Common myeloid progenitor, CD34-positive (primary cell): ENCODE results near the gene NPAS2.

Experiments
- CTCF ChIA-PET: fragments of 350-600 bp; sonication (Branson Sonifier 250); formaldehyde crosslinking; loops from one replicate; lab custom pipeline; 2021; ENCODE audit warnings: antibody characterized with exemption; lab: Charles Lee
- POLR2A ChIA-PET: fragments of 350-600 bp; sonication (Branson Sonifier 250); formaldehyde crosslinking; loops from one replicate; lab custom pipeline; 2021; ENCODE audit warnings: antibody characterized with exemption; lab: Charles Lee
- DNase-seq, 3 donors: peaks; one replicate each; pipeline versions ENCODE4 v3.0.0 to v3.0.0-alpha.2; 2013
- H3K27ac ChIP-seq, 2 experiments: 1 replicate in 1 of 2; 2 replicates in 1 of 2; pipeline ENCODE4 v1.7.0; 2013; ENCODE audit warnings: inconsistent platforms in 2 of 2, low read length in 2 of 2, mild to moderate bottlenecking in 2 of 2, low read depth in 1 of 2, moderate library complexity in 1 of 2; ENCODE audit not compliant: severe bottlenecking in 2 of 2, insufficient read depth in 1 of 2, poor library complexity in 1 of 2
- H3K27me3 ChIP-seq, 5 experiments: replicated peaks in 2 of 5; 1 replicate in 3 of 5; 2 replicates in 2 of 5; pipeline versions ENCODE4 v1.6.1 to v1.7.0; 2013; ENCODE audit warnings: low read length in 4 of 5, mild to moderate bottlenecking in 2 of 5, moderate library complexity in 2 of 5, inconsistent platforms in 1 of 5; ENCODE audit not compliant: insufficient read depth in 5 of 5, control insufficient read depth in 4 of 5
- H3K36me3 ChIP-seq, 4 experiments: 1 replicate in 2 of 4; 2 replicates in 2 of 4; pipeline versions ENCODE4 v1.6.1 to v1.7.0; 2013; ENCODE audit warnings: low read length in 3 of 4, control low read depth in 1 of 4, mild to moderate bottlenecking in 1 of 4; ENCODE audit not compliant: control insufficient read depth in 4 of 4, insufficient read depth in 4 of 4
- H3K4me1 ChIP-seq, 4 experiments: 1 replicate in 3 of 4; 2 replicates in 1 of 4; pipeline versions ENCODE4 v1.6.1 to v1.7.1; 2013; ENCODE audit warnings: low read length in 3 of 4, mild to moderate bottlenecking in 3 of 4, control low read depth in 1 of 4, inconsistent platforms in 1 of 4, moderate library complexity in 1 of 4; ENCODE audit not compliant: control insufficient read depth in 4 of 4, insufficient read depth in 4 of 4; ENCODE audit errors: control extremely low read depth in 1 of 4
- H3K4me3 ChIP-seq, 7 experiments: 1 replicate in 4 of 7; 2 replicates in 3 of 7; pipeline versions ENCODE4 v1.5.1 to v1.7.0; 2013; ENCODE audit warnings: mild to moderate bottlenecking in 7 of 7, low read length in 6 of 7, moderate library complexity in 6 of 7, inconsistent platforms in 2 of 7, low read depth in 2 of 7, control low read depth in 1 of 7; ENCODE audit not compliant: insufficient read depth in 4 of 7, control insufficient read depth in 1 of 7; ENCODE audit errors: extremely low read depth in 1 of 7
- H3K9me3 ChIP-seq, 5 experiments: 1 replicate in 4 of 5; 2 replicates in 1 of 5; pipeline versions ENCODE4 v1.6.1 to v1.7.1; 2013; ENCODE audit warnings: low read length in 4 of 5, mild to moderate bottlenecking in 2 of 5, inconsistent platforms in 1 of 5, low read depth in 1 of 5, moderate library complexity in 1 of 5; ENCODE audit not compliant: control insufficient read depth in 4 of 5, insufficient read depth in 2 of 5; ENCODE audit errors: control extremely low read depth in 1 of 5
- WGBS: methylation state at CpG from one replicate; pipeline ENCODE4 v1.1.5; 2013; ENCODE audit not compliant: insufficient coverage; 5-methylcytosine and 5-hydroxymethylcytosine counted together

NPAS2 gene

DNA sequence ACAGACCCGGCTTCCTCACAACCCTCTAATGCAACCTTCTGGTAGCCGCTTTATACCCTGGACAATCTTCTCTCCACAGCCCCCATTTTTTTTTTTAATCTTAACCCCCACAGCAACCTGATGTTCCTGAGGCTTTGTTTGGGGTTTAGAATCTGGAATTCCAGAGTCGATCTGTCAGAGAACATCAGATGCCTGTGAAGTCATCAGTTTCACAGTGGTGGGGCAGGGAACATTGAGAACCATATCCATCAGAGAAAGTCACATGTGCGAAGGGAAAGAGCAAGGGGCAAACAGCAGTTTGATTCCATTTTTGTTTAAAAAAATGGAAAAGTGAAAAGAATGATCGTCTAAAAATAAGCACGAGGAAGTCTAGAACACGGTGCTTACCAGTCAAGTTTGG, 20.6 kb downstream of the NPAS2 start:
- CTCF ChIA-PET: no interaction called here

GRCh38 chr2:100842241-100842922, 22.4 kb downstream of the NPAS2 start:
- POLR2A ChIA-PET: no interaction called here
- CTCF ChIA-PET: no interaction called here

More for the DNA sequence above, 20.6 kb downstream of the NPAS2 start:
- Histone ChIP-seq H3K9me3 (peaks cover 0 to 8% (median 2%) of the 10 kb centered on the region in 5 experiments), H3K4me1 (no peaks in the 10 kb centered on the region), H3K36me3 (no peaks in the 10 kb centered on the region), H3K4me3 (no peak overlapping the region), H3K27ac (no peak overlapping the region), H3K27me3 (peaks cover 0 to 22% (median 10%) of the 10 kb centered on the region in 5 experiments)
- WGBS: 74% methylated on average over 7 of the region's 7 CpGs
- POLR2A ChIA-PET: no interaction called here
- DNase-seq: no peak

GRCh38 chr2:100844514-100844913, 24.6 kb downstream of the NPAS2 start:
- ChIA-PET POLR2A (no interaction called here), CTCF (no interaction called here)
- H3K27me3 ChIP-seq: peaks cover 0 to 18% (median 2%) of the 10 kb centered on the region in 5 experiments
- peaks cover 0 to 9% (median 0%) of the 10 kb centered on the region in 5 experiments for H3K9me3 ChIP-seq
- no peaks in the 10 kb centered on the region for H3K4me1 ChIP-seq
- no peak overlapping the region for H3K4me3 ChIP-seq
- DNase-seq: no peak
- no peaks in the 10 kb centered on the region for H3K36me3 ChIP-seq
- no peak overlapping the region for H3K27ac ChIP-seq
- WGBS: 100% methylated on average over 2 of the region's 7 CpGs

More at GRCh38 chr2:100842241-100842922, 22.4 kb downstream of the NPAS2 start:
- Histone ChIP-seq H3K27ac (no peak overlapping the region), H3K4me1 (no peaks in the 10 kb centered on the region), H3K36me3 (no peaks in the 10 kb centered on the region), H3K9me3 (peaks cover 0 to 9% (median 0%) of the 10 kb centered on the region in 5 experiments), H3K27me3 (peaks cover 0 to 18% (median 4%) of the 10 kb centered on the region in 5 experiments), H3K4me3 (no peak overlapping the region)
- no peak for DNase-seq
- 95% methylated on average over 8 of the region's 9 CpGs for WGBS

GRCh38 chr2:100845141-100845991, 25.4 kb downstream of the NPAS2 start:
- Histone ChIP-seq H3K4me3 (no peak overlapping the region), H3K9me3 (peaks cover 0 to 9% (median 0%) of the 10 kb centered on the region in 5 experiments), H3K27ac (no peak overlapping the region), H3K27me3 (peaks cover 0 to 18% (median 5%) of the 10 kb centered on the region in 5 experiments), H3K4me1 (no peaks in the 10 kb centered on the region), H3K36me3 (no peaks in the 10 kb centered on the region)
- DNase-seq: no peak
- CTCF ChIA-PET: no interaction called here
- POLR2A ChIA-PET: no interaction called here
- 96% methylated on average over 4 of the region's 5 CpGs for WGBS

- Histone ChIP-seq H3K36me3 (no peaks in the 10 kb centered on the region), H3K27ac (no peak overlapping the region), H3K9me3 (peaks cover 0 to 9% (median 0%) of the 10 kb centered on the region in 5 experiments), H3K4me1 (no peaks in the 10 kb centered on the region), H3K4me3 (no peak overlapping the region), H3K27me3 (peaks cover 0 to 16% (median 5%) of the 10 kb centered on the region in 5 experiments)
- ChIA-PET POLR2A (no interaction called here), CTCF (no interaction called here)
- no peak for DNase-seq
- no CpG with 5 or more reads among the region's 2 CpGs for WGBS
These were observed 26.8 kb downstream of the NPAS2 start for GRCh38 chr2:100846716-100847115.

- POLR2A ChIA-PET: no interaction called here
- WGBS: 95% methylated on average over 2 of the region's 4 CpGs
- CTCF ChIA-PET: no interaction called here
These were observed 32.5 kb downstream of the NPAS2 start for GRCh38 chr2:100852447-100852846.

More at GRCh38 chr2:100852447-100852846, 32.5 kb downstream of the NPAS2 start:
- Histone ChIP-seq H3K27ac (no peak overlapping the region), H3K36me3 (no peaks in the 10 kb centered on the region), H3K4me3 (no peak overlapping the region), H3K9me3 (no peaks in the 10 kb centered on the region), H3K4me1 (no peaks in the 10 kb centered on the region), H3K27me3 (peaks cover 0 to 6% (median 0%) of the 10 kb centered on the region in 5 experiments)
- DNase-seq: no peak
